GM12892 (cell line): ENCODE results near the gene FIGNL2.

Experiments
- POLR2A ChIP-seq: IDR thresholded peaks from 2 replicates; pipeline ENCODE4 v1.6.1; 2011; ENCODE audit warnings: low read depth, low read length, control low read depth
- POLR2AphosphoS5 ChIP-seq: IDR thresholded peaks from 2 replicates; pipeline ENCODE4 v1.6.1; 2011; ENCODE audit warnings: low read depth, low read length, control low read depth
- TAF1 ChIP-seq: IDR thresholded peaks from 2 replicates; pipeline ENCODE4 v1.6.1; 2011; ENCODE audit warnings: low read depth, mild to moderate bottlenecking, control low read depth, low read length, borderline replicate concordance

DNA sequence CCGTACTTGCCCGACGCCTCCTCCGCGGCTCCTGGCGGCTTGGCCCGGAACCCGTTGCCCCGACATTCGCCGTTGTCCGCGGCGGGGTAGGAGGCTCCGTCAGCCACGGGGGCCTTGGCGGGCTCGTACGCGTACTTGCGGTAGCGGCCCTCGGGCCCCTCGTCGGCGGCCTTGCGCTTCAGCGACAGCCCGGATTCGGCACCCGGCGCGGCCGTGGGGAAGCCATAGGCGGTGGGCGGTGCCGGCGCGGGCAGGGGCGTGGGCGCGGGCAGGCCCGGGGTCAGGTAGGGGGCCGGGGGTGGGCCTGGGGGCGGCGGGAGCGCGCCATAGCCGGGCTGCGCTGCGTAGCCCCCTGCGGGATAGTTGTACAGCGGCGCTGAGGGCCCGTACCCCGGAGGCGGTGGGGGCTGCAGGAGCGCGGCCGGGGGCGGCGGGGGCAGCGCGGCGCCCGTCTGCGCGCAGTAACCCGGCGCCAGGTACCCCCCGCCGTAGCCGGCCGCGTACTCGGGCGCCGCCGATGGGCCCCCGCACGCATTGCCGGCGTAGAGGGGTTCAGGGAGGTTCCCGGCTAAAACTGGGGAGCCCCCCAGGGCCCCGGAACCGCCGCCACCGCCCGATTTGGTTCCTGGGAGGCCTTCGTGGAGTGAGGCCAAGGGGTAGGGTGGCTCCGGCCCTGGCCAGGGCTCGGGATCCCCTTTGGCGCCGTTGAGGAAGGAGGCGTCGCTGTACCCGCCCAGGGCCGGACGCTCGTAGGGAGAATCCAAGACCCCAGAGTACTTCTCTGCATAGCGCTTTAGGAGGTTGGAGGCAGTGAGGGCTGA, 26.9 kb downstream of the FIGNL2 start:
- no peak for TF ChIP-seq POLR2AphosphoS5
- TF ChIP-seq TAF1 = no peak
- no peak for TF ChIP-seq POLR2A
